Thyroid gland (tissue), 4 donors: ENCODE measurements around the gene SLC1A5. TPM values are rescaled to one million over a fixed set of nuclear protein-coding genes. Genes with fewer than 3 reads are reported as not detected.

Experiments
- DNase-seq, 2 donors: peaks; one replicate each; pipeline ENCODE4 v3.0.0-alpha.2; 2019
- H3K27ac ChIP-seq, 3 donors: fragments of 200-600 bp; sonication (generic); 1 replicate in 2 of 3; 2 replicates in 1 of 3; pipeline ENCODE4 v1.5.1; 2016 to 2019; ENCODE audit warnings: mild to moderate bottlenecking in 1 of 3, moderate library complexity in 1 of 3
- H3K27me3 ChIP-seq: fragments of 200-600 bp; sonication (generic); one replicate; pipeline ENCODE4 v1.5.1; 2019
- H3K36me3 ChIP-seq, 2 donors: fragments of 200-600 bp; sonication (generic); one replicate each; pipeline ENCODE4 v1.5.1; 2016 to 2019
- H3K4me1 ChIP-seq, 2 donors: fragments of 200-600 bp; sonication (generic); one replicate each; pipeline ENCODE4 v1.5.1; 2017 to 2019
- H3K4me3 ChIP-seq, 3 donors: fragments of 200-600 bp; sonication (generic); replicated peaks in 1 of 3; 1 replicate in 2 of 3; 2 replicates in 1 of 3; pipeline ENCODE4 v1.5.1; 2016; ENCODE audit warnings: mild to moderate bottlenecking in 1 of 3
- H3K9me3 ChIP-seq: fragments of 200-600 bp; sonication (generic); one replicate; pipeline ENCODE4 v1.5.1; 2017
- POLR2A ChIP-seq, 2 donors: fragments of 450-650 bp; IDR thresholded peaks; one replicate each; pipeline ENCODE4 v1.6.1; 2017; ENCODE audit warnings: antibody characterized with exemption in 2 of 2, mild to moderate bottlenecking in 2 of 2, moderate library complexity in 1 of 2
- WGBS, 2 donors: methylation state at CpG; one replicate each; pipeline ENCODE4 v1.1.5; 2017; 5-methylcytosine and 5-hydroxymethylcytosine counted together
- intact Hi-C: fragments of 100-400 bp; cut with DNase I; formaldehyde crosslinking; loops from one replicate; pipeline ENCODE4 v1.15.1; 2023
- total RNA-seq, 4 donors: library from RNA; depleted of rRNA; stranded (reverse); fragments of >200 nt; gene quantifications; one replicate each; pipeline ENCODE4 v1.2.3, GENCODE V29; 2016
- TF ChIP-seq, protein P1 (sequence below), 6 experiments: fragments of 200-600 bp in 3 of 6; fragments of 450-650 bp in 3 of 6; sonication (generic) in 3 of 6; IDR thresholded peaks; one replicate each; pipeline ENCODE4 v1.5.1; 2016 to 2019; ENCODE audit warnings: antibody characterized with exemption in 6 of 6, mild to moderate bottlenecking in 2 of 6, inconsistent platforms in 1 of 6, moderate library complexity in 1 of 6

Gene SLC1A5
- total RNA-seq, 4 donors from 2014 or later: 9.3 to 18.5 (median 11.8) TPM

DNA sequence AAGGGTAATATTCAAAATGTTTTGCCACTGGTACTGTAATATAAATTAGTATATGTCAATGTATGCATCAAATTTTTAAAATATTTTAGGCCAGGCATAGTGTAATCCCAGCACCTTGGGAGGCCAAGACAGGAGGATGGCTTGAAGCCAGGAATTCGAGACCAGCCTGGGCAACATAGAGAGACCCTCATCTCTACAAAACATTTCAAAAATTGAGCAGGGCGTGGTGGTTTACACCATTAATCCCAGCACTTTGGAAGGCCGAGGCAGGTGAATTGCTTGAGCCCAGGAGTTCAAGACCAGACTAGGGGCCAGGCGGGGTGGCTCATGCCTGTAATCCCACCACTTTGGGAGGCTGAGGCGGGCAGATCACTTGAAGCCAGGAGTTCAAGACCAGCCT is 28.0 kb downstream of the SLC1A5 start:
- DNase-seq: no peak
- WGBS, 2 donors: 87 to 96% methylated on average over 5 of the region's 5 CpGs
- TF ChIP-seq, protein P1, sequence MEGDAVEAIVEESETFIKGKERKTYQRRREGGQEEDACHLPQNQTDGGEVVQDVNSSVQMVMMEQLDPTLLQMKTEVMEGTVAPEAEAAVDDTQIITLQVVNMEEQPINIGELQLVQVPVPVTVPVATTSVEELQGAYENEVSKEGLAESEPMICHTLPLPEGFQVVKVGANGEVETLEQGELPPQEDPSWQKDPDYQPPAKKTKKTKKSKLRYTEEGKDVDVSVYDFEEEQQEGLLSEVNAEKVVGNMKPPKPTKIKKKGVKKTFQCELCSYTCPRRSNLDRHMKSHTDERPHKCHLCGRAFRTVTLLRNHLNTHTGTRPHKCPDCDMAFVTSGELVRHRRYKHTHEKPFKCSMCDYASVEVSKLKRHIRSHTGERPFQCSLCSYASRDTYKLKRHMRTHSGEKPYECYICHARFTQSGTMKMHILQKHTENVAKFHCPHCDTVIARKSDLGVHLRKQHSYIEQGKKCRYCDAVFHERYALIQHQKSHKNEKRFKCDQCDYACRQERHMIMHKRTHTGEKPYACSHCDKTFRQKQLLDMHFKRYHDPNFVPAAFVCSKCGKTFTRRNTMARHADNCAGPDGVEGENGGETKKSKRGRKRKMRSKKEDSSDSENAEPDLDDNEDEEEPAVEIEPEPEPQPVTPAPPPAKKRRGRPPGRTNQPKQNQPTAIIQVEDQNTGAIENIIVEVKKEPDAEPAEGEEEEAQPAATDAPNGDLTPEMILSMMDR (IDR thresholded peaks at IDR 0.05): no peak
- no peak for TF ChIP-seq POLR2A (IDR thresholded peaks at IDR 0.05)
- Histone ChIP-seq H3K36me3 (peaks cover 0 to 5% of the 10 kb centered on the region in 2 donors), H3K4me3 (no peak overlapping the region), H3K27me3 (no peaks in the 10 kb centered on the region), H3K4me1 (peaks cover 0 to 4% of the 10 kb centered on the region in 2 donors), H3K9me3 (no peaks in the 10 kb centered on the region), H3K27ac (peak overlapping the region in 1 of 3 donors; percentile 17)
- intact Hi-C loops: no loop called here

DNA sequence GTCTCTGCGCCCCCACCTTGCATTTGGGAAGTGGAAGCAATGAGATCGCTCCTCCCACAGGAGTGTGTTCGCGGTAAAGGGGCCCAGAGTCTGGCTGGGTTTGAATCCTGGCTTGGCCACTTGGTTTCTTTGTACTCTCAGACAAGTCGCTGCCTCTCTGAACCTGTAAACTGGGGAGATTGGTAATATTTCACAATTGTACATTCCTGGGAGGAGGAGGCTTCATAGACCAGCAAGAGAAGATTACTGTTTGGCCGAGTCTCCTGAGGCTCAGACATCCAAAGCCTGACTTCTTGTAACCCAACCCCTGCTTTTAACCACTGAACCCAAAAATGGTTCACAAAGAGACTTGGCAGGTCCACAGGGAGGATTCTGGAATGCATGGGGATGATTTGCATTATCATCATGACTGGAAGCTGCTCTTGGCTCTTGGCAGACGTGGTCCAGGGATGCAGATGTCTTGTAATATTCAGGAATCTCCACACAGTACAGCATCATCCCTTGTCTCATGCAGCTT is 28.5 kb downstream of the SLC1A5 start:
- Histone ChIP-seq H3K36me3 (peaks cover 0 to 5% of the 10 kb centered on the region in 2 donors), H3K4me3 (no peak overlapping the region), H3K27me3 (no peaks in the 10 kb centered on the region), H3K9me3 (no peaks in the 10 kb centered on the region), H3K4me1 (peaks cover 0 to 4% of the 10 kb centered on the region in 2 donors), H3K27ac (no peak overlapping the region)
- no peak for TF ChIP-seq POLR2A (IDR thresholded peaks at IDR 0.05)
- TF ChIP-seq, protein P1 (IDR thresholded peaks at IDR 0.05): no peak
- WGBS, 2 donors: 62 to 63% methylated on average over 7 of the region's 7 CpGs
- intact Hi-C loops: loop anchor here (5.0 kb wide), 1 partner anchor 232 kb away; no protein-coding TSS in a partner anchor
- no peak for DNase-seq

DNA sequence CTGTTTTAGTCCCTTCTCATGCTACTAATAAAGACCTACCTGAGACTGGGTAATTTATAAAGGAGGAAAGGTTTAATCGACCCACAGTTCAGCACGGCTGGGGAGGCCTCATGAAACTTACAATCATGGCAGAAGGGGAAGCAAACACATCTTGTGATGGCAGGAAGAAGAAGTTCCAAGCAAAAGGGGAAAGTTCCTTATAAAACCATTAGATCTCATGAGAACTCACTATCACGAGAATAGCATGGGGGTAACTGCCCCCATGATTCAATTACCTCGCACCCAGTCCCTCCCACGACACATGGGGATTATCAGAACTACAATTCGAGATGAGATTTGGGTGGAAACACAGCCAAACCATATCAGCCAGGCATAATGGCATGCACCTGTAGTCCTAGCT is 29.2 kb downstream of the SLC1A5 start:
- intact Hi-C loops: loop anchor here (5.0 kb wide), 1 partner anchor 233 kb away; no protein-coding TSS in a partner anchor
- no peaks in the 10 kb centered on the region for H3K27me3 ChIP-seq
- no peak overlapping the region for H3K4me3 ChIP-seq
- no peak overlapping the region for H3K27ac ChIP-seq
- peaks cover 0 to 5% of the 10 kb centered on the region in 2 donors for H3K36me3 ChIP-seq
- TF ChIP-seq, protein P1 (IDR thresholded peaks at IDR 0.05): no peak
- no peak for TF ChIP-seq POLR2A (IDR thresholded peaks at IDR 0.05)
- 87 to 88% methylated on average over 6 of the region's 6 CpGs for WGBS, 2 donors
- no peak for DNase-seq
- H3K9me3 ChIP-seq: no peaks in the 10 kb centered on the region
- H3K4me1 ChIP-seq: peaks cover 0 to 4% of the 10 kb centered on the region in 2 donors

DNA sequence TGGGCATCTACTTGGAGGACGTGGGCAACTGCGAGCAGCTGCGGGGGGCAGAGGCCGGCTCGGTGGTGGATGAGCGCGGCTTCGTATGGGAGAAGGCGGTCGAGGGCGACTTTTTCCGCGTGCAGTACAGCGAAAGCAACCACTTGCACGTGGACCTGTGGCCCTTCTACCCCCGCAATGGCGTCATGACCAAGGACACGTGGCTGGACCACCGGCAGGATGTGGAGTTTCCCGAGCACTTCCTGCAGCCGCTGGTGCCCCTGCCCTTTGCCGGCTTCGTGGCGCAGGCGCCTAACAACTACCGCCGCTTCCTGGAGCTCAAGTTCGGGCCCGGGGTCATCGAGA is 31.9 kb downstream of the SLC1A5 start:
- Histone ChIP-seq H3K27me3 (no peaks in the 10 kb centered on the region), H3K27ac (no peak overlapping the region), H3K4me1 (peaks cover 0 to 4% of the 10 kb centered on the region in 2 donors), H3K4me3 (no peak overlapping the region), H3K9me3 (no peaks in the 10 kb centered on the region), H3K36me3 (peaks cover 0 to 5% of the 10 kb centered on the region in 2 donors)
- 70 to 92% methylated on average over 16 to 21 of the region's 30 CpGs for WGBS, 2 donors
- DNase-seq: no peak
- intact Hi-C loops: loop anchor here (2.0 to 5.0 kb wide), 2 partner anchors 84 to 236 kb away; no protein-coding TSS in a partner anchor
- TF ChIP-seq, protein P1 (IDR thresholded peaks at IDR 0.05): no peak
- TF ChIP-seq POLR2A (IDR thresholded peaks at IDR 0.05): no peak

DNA sequence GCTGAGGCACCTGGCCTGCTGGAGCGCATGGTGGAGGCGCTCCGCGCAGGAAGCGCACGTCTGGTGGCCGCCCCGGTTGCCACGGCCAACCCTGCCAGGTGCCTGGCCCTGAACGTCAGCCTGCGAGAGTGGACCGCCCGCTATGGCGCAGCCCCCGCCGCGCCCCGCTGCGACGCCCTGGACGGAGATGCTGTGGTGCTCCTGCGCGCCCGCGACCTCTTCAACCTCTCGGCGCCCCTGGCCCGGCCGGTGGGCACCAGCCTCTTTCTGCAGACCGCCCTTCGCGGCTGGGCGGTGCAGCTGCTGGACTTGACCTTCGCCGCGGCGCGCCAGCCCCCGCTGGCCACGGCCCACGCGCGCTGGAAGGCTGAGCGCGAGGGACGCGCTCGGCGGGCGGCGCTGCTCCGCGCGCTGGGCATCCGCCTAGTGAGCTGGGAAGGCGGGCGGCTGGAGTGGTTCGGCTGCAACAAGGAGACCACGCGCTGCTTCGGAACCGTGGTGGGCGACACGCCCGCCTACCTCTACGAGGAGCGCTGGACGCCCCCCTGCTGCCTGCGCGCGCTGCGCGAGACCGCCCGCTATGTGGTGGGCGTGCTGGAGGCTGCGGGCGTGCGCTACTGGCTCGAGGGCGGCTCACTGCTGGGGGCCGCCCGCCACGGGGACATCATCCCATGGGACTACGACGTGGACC is 32.4 kb downstream of the SLC1A5 start:
- TF ChIP-seq, protein P1 (IDR thresholded peaks at IDR 0.05): no peak
- TF ChIP-seq POLR2A (IDR thresholded peaks at IDR 0.05): no peak
- Histone ChIP-seq H3K36me3 (peaks cover 0 to 5% of the 10 kb centered on the region in 2 donors), H3K4me1 (peaks cover 0 to 4% of the 10 kb centered on the region in 2 donors), H3K27ac (no peak overlapping the region), H3K4me3 (no peak overlapping the region), H3K27me3 (no peaks in the 10 kb centered on the region), H3K9me3 (no peaks in the 10 kb centered on the region)
- intact Hi-C loops: loop anchor here (2.0 to 5.0 kb wide), 2 partner anchors 85 to 236 kb away; no protein-coding TSS in a partner anchor
- DNase-seq: no peak
- WGBS, 2 donors: 92 to 93% methylated on average over 32 to 77 of the region's 86 CpGs
